Esophagus squamous epithelium (tissue), 4 donors: ENCODE results near the gene SLC9A7.

Experiments
- POLR2A ChIP-seq, 4 donors: fragments of 450-650 bp; IDR thresholded peaks; one replicate each; pipeline ENCODE4 v1.6.1; 2017; ENCODE audit warnings: antibody characterized with exemption in 4 of 4, mild to moderate bottlenecking in 4 of 4, moderate library complexity in 3 of 4
- TF ChIP-seq, protein P1 (sequence below), 6 experiments: fragments of 450-650 bp in 4 of 6; fragments of 200-600 bp in 2 of 6; sonication (generic) in 2 of 6; IDR thresholded peaks; one replicate each; pipeline ENCODE4 v1.5.1; 2016 to 2019; ENCODE audit warnings: antibody characterized with exemption in 6 of 6, mild to moderate bottlenecking in 4 of 6, moderate library complexity in 4 of 6

DNA sequence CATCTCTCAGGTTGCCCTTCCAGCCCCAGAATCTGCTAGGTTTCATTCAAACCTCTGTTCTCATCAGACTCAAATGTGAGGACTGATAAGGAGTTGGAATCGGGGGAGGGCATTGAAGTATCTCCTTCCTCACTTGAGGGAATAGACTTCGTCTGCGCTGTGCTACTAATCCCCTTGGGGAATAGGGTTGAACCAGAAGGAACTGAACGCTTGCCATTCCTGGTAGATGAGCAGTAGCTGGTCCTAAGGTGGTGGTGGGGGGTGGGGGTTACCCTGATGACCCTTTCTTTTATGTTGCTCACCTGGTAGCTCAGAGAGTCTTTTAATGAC is 692 bp upstream of the SLC9A7 start:
- TF ChIP-seq, protein P1, sequence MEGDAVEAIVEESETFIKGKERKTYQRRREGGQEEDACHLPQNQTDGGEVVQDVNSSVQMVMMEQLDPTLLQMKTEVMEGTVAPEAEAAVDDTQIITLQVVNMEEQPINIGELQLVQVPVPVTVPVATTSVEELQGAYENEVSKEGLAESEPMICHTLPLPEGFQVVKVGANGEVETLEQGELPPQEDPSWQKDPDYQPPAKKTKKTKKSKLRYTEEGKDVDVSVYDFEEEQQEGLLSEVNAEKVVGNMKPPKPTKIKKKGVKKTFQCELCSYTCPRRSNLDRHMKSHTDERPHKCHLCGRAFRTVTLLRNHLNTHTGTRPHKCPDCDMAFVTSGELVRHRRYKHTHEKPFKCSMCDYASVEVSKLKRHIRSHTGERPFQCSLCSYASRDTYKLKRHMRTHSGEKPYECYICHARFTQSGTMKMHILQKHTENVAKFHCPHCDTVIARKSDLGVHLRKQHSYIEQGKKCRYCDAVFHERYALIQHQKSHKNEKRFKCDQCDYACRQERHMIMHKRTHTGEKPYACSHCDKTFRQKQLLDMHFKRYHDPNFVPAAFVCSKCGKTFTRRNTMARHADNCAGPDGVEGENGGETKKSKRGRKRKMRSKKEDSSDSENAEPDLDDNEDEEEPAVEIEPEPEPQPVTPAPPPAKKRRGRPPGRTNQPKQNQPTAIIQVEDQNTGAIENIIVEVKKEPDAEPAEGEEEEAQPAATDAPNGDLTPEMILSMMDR (IDR thresholded peaks at IDR 0.05), result no peak
- TF ChIP-seq POLR2A (IDR thresholded peaks at IDR 0.05), result no peak
